ENCODE measurements around the gene NAIF1.
A peak's percentile ranks its signal among the peaks of the same experiment; 100 is the strongest.

NAIF1 gene

DNA sequence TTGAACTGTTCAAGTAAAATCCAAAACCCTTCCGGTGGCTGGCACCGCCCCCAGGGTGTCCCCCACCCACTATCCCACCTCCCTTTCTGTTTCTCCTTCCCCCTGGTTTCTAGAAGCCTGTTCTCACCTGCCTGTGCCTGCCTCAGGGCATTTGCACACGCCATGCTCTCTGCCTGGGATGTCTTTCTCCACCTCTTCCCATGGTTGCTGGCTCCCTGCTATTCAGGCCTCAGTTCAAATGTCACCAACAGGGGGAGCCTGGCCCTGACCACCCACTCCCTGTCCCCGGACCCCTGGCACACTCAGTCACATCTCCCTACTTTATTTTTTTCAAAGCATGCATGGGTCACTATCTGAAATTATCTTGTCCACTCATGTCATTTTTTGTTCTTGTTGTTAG is 46.4 kb downstream of the NAIF1 start:
- TF ChIP-seq, protein P1, sequence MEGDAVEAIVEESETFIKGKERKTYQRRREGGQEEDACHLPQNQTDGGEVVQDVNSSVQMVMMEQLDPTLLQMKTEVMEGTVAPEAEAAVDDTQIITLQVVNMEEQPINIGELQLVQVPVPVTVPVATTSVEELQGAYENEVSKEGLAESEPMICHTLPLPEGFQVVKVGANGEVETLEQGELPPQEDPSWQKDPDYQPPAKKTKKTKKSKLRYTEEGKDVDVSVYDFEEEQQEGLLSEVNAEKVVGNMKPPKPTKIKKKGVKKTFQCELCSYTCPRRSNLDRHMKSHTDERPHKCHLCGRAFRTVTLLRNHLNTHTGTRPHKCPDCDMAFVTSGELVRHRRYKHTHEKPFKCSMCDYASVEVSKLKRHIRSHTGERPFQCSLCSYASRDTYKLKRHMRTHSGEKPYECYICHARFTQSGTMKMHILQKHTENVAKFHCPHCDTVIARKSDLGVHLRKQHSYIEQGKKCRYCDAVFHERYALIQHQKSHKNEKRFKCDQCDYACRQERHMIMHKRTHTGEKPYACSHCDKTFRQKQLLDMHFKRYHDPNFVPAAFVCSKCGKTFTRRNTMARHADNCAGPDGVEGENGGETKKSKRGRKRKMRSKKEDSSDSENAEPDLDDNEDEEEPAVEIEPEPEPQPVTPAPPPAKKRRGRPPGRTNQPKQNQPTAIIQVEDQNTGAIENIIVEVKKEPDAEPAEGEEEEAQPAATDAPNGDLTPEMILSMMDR (IDR thresholded peaks at IDR 0.05; ENCODE audit: low read length, missing control alignments), result peak; percentile 32
- no peak for DNase-seq (ENCODE audit: low read depth)
- H3K4me3 ChIP-seq (replicated peaks; ENCODE audit: low read depth, low read length), result no peak overlapping the region

DNA sequence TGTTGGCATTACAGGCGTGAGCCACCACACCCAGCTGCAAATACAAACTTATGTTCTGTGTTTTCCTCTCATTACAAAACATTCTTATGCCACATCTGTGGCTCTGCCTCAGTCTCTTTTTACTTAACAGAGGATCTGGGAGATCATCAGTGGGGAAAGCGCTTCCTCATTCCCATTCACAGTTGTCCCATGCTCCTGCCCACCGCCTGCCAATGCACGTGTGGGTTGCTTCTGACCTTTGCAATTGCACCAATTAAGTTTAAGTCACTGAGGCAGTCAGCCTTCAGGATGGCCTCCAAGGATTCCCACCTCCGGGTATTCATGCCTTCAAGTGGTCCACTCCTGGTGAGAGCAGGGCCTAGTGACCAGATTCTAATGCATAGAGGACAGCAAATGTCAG is 51.4 kb downstream of the NAIF1 start:
- TF ChIP-seq, protein P1 (IDR thresholded peaks at IDR 0.05; ENCODE audit: low read length, missing control alignments), result no peak
- no peak for DNase-seq (ENCODE audit: low read depth)
- H3K4me3 ChIP-seq (replicated peaks; ENCODE audit: low read depth, low read length), result no peak overlapping the region

Data from fibroblast of pulmonary artery (primary cell).